ENCODE data around the gene SPG7.

The SPG7 gene

GRCh38 chr16:89600427-89600826 lies 92.2 kb downstream of the SPG7 start:
- no peak for DNase-seq (ENCODE audit: low read depth in 2 of 2)

GRCh38 chr16:89600956-89601355 lies 92.8 kb downstream of the SPG7 start:
- DNase-seq (ENCODE audit: low read depth in 2 of 2): no peak

GRCh38 chr16:89601906-89602272 lies 93.7 kb downstream of the SPG7 start:
- no peak for DNase-seq (ENCODE audit: low read depth in 2 of 2)

- DNase-seq (ENCODE audit: low read depth in 2 of 2): peak; percentile 22 to 26
Measured at GRCh38 chr16:89602273-89602951, 94.2 kb downstream of the SPG7 start.

GRCh38 chr16:89602952-89603590 lies 94.9 kb downstream of the SPG7 start:
- no peak for DNase-seq (ENCODE audit: low read depth in 2 of 2)

- DNase-seq (ENCODE audit: low read depth in 2 of 2): no peak
Measured at GRCh38 chr16:89604764-89605163, 96.6 kb downstream of the SPG7 start.

- DNase-seq (ENCODE audit: low read depth in 2 of 2): no peak
Measured at GRCh38 chr16:89605186-89605970, 97.2 kb downstream of the SPG7 start.

- no peak for DNase-seq (ENCODE audit: low read depth in 2 of 2)
Measured at GRCh38 chr16:89606006-89606405, 97.8 kb downstream of the SPG7 start.

Data from fibroblast of skin of left biceps (primary cell).